Measurements from ENCODE around the gene ARMC2.

ARMC2 gene

GRCh38 chr6:108989700-108990099, 141.5 kb downstream of the ARMC2 start:
- Histone ChIP-seq H3K79me2 (ENCODE audit: control insufficient read depth, low read length) (no peaks in the 10 kb centered on the region), H3K9me3 (ENCODE audit: control insufficient read depth, insufficient read depth, low read length) (no peaks in the 10 kb centered on the region), H3K4me3 (ENCODE audit: low read length) (no peak overlapping the region), H3K36me3 (ENCODE audit: control insufficient read depth, low read length) (peaks cover 3% of the 10 kb centered on the region; the same call in 1 of the 2 replicates), H3K27me3 (ENCODE audit: control insufficient read depth, low read length) (no peaks in the 10 kb centered on the region), H3F3A (ENCODE audit: control insufficient read depth, insufficient read depth) (no peaks in the 10 kb centered on the region), H3K4me1 (ENCODE audit: control insufficient read depth, low read length) (no peaks in the 10 kb centered on the region), H3K9me2 (replicated peaks; ENCODE audit: control insufficient read depth, low read length) (no peaks in the 10 kb centered on the region), H3K27ac (ENCODE audit: low read depth, low read length) (no peak overlapping the region), H4K20me1 (ENCODE audit: control insufficient read depth, insufficient read depth, low read depth, low read length) (no peaks in the 10 kb centered on the region), H3K4me2 (ENCODE audit: low read length) (no peak overlapping the region)
- no peak for TF ChIP-seq CTCF (IDR thresholded peaks at IDR 0.05; ENCODE audit: low read depth, low read length, poor library complexity, severe bottlenecking)
- no peak for TF ChIP-seq EZH2phosphoT487 (IDR thresholded peaks at IDR 0.05; ENCODE audit: borderline replicate concordance, low read length)

- H3K27me3 ChIP-seq (ENCODE audit: control insufficient read depth, low read length): no peaks in the 10 kb centered on the region
- H3F3A ChIP-seq (ENCODE audit: control insufficient read depth, insufficient read depth): no peaks in the 10 kb centered on the region
- H3K9me3 ChIP-seq (ENCODE audit: control insufficient read depth, insufficient read depth, low read length): no peaks in the 10 kb centered on the region
- no peaks in the 10 kb centered on the region for H3K79me2 ChIP-seq (ENCODE audit: control insufficient read depth, low read length)
- no peak overlapping the region for H3K27ac ChIP-seq (ENCODE audit: low read depth, low read length)
- H3K4me3 ChIP-seq (ENCODE audit: low read length): no peak overlapping the region
- H3K36me3 ChIP-seq (ENCODE audit: control insufficient read depth, low read length): peaks cover 3% of the 10 kb centered on the region; the same call in 1 of the 2 replicates
- no peaks in the 10 kb centered on the region for H4K20me1 ChIP-seq (ENCODE audit: control insufficient read depth, insufficient read depth, low read depth, low read length)
- H3K4me1 ChIP-seq (ENCODE audit: control insufficient read depth, low read length): no peaks in the 10 kb centered on the region
- H3K4me2 ChIP-seq (ENCODE audit: low read length): no peak overlapping the region
- no peaks in the 10 kb centered on the region for H3K9me2 ChIP-seq (replicated peaks; ENCODE audit: control insufficient read depth, low read length)
- no peak for TF ChIP-seq CTCF (IDR thresholded peaks at IDR 0.05; ENCODE audit: low read depth, low read length, poor library complexity, severe bottlenecking)
- TF ChIP-seq EZH2phosphoT487 (IDR thresholded peaks at IDR 0.05; ENCODE audit: borderline replicate concordance, low read length): no peak
Measured at GRCh38 chr6:108993876-108994275, 145.7 kb downstream of the ARMC2 start.

- Histone ChIP-seq H3F3A (ENCODE audit: control insufficient read depth, insufficient read depth) (no peaks in the 10 kb centered on the region), H3K9me3 (ENCODE audit: control insufficient read depth, insufficient read depth, low read length) (no peaks in the 10 kb centered on the region), H3K4me2 (ENCODE audit: low read length) (no peak overlapping the region), H3K4me3 (ENCODE audit: low read length) (no peak overlapping the region), H3K27ac (ENCODE audit: low read depth, low read length) (no peak overlapping the region), H3K79me2 (ENCODE audit: control insufficient read depth, low read length) (no peaks in the 10 kb centered on the region), H4K20me1 (ENCODE audit: control insufficient read depth, insufficient read depth, low read depth, low read length) (no peaks in the 10 kb centered on the region), H3K9me2 (replicated peaks; ENCODE audit: control insufficient read depth, low read length) (no peaks in the 10 kb centered on the region), H3K27me3 (ENCODE audit: control insufficient read depth, low read length) (no peaks in the 10 kb centered on the region), H3K36me3 (ENCODE audit: control insufficient read depth, low read length) (peaks cover 5% of the 10 kb centered on the region; the same call in 1 of the 2 replicates), H3K4me1 (ENCODE audit: control insufficient read depth, low read length) (no peaks in the 10 kb centered on the region)
- no peak for TF ChIP-seq EZH2phosphoT487 (IDR thresholded peaks at IDR 0.05; ENCODE audit: borderline replicate concordance, low read length)
- TF ChIP-seq CTCF (IDR thresholded peaks at IDR 0.05; ENCODE audit: low read depth, low read length, poor library complexity, severe bottlenecking): no peak
Measured at GRCh38 chr6:108995296-108995695, 147.1 kb downstream of the ARMC2 start.

Measured in DOHH2 (cell line).